Measurements from ENCODE around the gene MGA. TPM values are rescaled to one million over a fixed set of nuclear protein-coding genes. Genes with fewer than 3 reads are reported as not detected.

Gene MGA
- total RNA-seq, 4 donors from 2014 or later: 25.3 to 39.4 (median 31.5) TPM

DNA sequence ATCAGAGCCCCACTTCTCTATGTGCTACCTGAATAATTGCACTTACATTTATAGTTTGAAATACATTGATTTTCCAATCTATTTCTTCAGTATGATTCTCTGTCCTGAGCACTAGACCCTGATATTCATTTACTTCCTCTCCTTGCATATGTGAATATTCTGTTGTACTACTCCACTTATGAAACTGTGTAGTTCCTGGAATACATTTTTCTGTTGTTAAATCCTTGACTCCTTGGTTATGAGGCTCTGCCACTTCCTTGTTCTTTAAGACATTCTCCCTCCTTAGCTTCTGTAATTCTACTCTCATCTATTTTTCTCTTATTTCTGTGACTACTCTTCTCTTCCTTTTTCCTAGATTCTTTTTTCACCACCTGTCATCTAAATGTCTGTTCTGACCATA lies 12.9 kb upstream of the MGA start:
- Histone ChIP-seq H3K9me3 (no peaks in the 10 kb centered on the region), H3K36me3 (no peaks in the 10 kb centered on the region), H3K27ac (replicated peaks in 1 of 4) (no peak overlapping the region), H3K4me1 (no peaks in the 10 kb centered on the region), H3K27me3 (no peaks in the 10 kb centered on the region), H3K4me3 (no peak overlapping the region)
- no peak for DNase-seq (ENCODE audit: extremely low spot score)
- TF ChIP-seq, protein P1, sequence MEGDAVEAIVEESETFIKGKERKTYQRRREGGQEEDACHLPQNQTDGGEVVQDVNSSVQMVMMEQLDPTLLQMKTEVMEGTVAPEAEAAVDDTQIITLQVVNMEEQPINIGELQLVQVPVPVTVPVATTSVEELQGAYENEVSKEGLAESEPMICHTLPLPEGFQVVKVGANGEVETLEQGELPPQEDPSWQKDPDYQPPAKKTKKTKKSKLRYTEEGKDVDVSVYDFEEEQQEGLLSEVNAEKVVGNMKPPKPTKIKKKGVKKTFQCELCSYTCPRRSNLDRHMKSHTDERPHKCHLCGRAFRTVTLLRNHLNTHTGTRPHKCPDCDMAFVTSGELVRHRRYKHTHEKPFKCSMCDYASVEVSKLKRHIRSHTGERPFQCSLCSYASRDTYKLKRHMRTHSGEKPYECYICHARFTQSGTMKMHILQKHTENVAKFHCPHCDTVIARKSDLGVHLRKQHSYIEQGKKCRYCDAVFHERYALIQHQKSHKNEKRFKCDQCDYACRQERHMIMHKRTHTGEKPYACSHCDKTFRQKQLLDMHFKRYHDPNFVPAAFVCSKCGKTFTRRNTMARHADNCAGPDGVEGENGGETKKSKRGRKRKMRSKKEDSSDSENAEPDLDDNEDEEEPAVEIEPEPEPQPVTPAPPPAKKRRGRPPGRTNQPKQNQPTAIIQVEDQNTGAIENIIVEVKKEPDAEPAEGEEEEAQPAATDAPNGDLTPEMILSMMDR (IDR thresholded peaks at IDR 0.05): no peak
- TF ChIP-seq EP300 (IDR thresholded peaks at IDR 0.05): no peak
- TF ChIP-seq POLR2A (IDR thresholded peaks at IDR 0.05; ENCODE audit: low read depth): no peak
- no peak for TF ChIP-seq POLR2AphosphoS5 (IDR thresholded peaks at IDR 0.05)
- intact Hi-C loops (cut with DNase I): no loop called here

DNA sequence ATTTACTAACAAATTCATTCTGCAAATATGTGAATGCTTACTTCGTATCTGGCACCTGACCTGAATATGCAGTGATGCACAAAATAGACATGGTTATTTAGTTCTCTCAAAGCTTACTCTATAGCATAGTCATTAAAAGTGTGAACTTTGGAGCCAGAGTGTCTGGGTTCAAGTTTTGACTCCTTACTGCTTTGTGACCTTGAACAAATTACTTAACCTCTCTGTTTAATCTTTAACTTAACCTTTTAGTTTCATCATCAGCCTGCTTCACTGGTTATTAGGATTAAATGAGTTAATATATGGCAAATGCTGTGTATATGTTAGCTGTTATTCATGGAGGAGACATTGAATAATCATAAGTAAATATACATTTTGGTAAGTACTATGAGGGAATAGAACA lies 12.1 kb upstream of the MGA start:
- intact Hi-C loops (cut with DNase I): no loop called here
- TF ChIP-seq POLR2AphosphoS5 (IDR thresholded peaks at IDR 0.05) (no peak), POLR2A (IDR thresholded peaks at IDR 0.05; ENCODE audit: low read depth) (no peak)
- 97% methylated on average over 1 of the region's 1 CpG for WGBS
- Histone ChIP-seq H3K9me3 (no peaks in the 10 kb centered on the region), H3K36me3 (no peaks in the 10 kb centered on the region), H3K27me3 (no peaks in the 10 kb centered on the region), H3K4me3 (no peak overlapping the region), H3K27ac (replicated peaks in 1 of 4) (no peak overlapping the region), H3K4me1 (no peaks in the 10 kb centered on the region)
- DNase-seq (ENCODE audit: extremely low spot score): no peak

DNA sequence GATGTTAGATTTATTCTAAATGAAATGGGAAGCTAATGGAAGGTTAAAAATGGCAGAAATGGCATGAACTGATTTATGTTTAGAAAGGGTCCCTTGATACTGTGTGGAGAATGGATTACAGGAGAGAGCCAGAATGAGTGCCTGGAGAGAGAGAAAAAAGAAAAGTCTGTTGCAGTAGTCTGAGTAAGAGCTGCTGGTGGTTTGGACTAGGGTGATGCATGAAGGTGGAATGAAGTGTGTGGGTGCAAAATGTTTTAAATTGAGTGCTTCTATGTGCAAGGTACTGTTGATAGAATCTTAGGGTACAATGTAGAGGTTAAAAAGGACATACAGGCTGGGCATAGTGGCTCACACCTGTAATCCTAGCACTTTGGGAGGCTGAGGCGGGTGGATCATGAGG lies 11.4 kb upstream of the MGA start:
- H3K9me3 ChIP-seq: no peaks in the 10 kb centered on the region
- no peak for DNase-seq (ENCODE audit: extremely low spot score)
- no peaks in the 10 kb centered on the region for H3K27me3 ChIP-seq
- no peaks in the 10 kb centered on the region for H3K36me3 ChIP-seq
- H3K4me1 ChIP-seq: no peaks in the 10 kb centered on the region
- H3K4me3 ChIP-seq: no peak overlapping the region
- no peak overlapping the region for H3K27ac ChIP-seq (replicated peaks in 1 of 4)
- no peak for TF ChIP-seq EP300 (IDR thresholded peaks at IDR 0.05)
- TF ChIP-seq POLR2A (IDR thresholded peaks at IDR 0.05; ENCODE audit: low read depth): no peak
- no peak for TF ChIP-seq POLR2AphosphoS5 (IDR thresholded peaks at IDR 0.05)
- TF ChIP-seq, protein P1 (IDR thresholded peaks at IDR 0.05): no peak
- 85% methylated on average over 1 of the region's 1 CpG for WGBS
- intact Hi-C loops (cut with DNase I): no loop called here

DNA sequence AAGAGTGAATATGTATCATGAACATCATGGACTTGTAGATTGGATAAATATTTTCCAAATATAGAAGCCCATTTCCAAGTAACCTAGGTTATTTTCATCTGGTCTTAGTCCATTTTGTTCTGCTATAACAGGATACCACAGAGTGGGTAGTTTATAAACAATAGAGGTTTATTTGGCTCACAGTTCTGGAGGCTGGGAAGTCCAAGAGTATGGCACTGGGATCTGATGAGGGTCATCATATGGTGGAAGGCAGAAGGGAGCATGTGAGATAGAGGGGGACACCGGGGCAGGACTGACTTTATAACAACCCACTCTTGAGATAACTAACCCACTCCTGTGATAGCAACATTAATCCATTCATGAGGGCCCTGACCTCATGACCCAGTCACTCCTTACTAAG lies 9.4 kb upstream of the MGA start:
- TF ChIP-seq, protein P1 (IDR thresholded peaks at IDR 0.05): no peak
- TF ChIP-seq POLR2A (IDR thresholded peaks at IDR 0.05; ENCODE audit: low read depth): no peak
- TF ChIP-seq POLR2AphosphoS5 (IDR thresholded peaks at IDR 0.05): no peak
- no peak for TF ChIP-seq EP300 (IDR thresholded peaks at IDR 0.05)
- WGBS: 86% methylated on average over 1 of the region's 1 CpG
- DNase-seq (ENCODE audit: extremely low spot score): no peak
- no peaks in the 10 kb centered on the region for H3K9me3 ChIP-seq
- H3K27ac ChIP-seq (replicated peaks in 1 of 4): no peak overlapping the region
- H3K27me3 ChIP-seq: no peaks in the 10 kb centered on the region
- H3K4me3 ChIP-seq: no peak overlapping the region
- no peaks in the 10 kb centered on the region for H3K4me1 ChIP-seq
- H3K36me3 ChIP-seq: no peaks in the 10 kb centered on the region
- intact Hi-C loops (cut with DNase I): no loop called here

DNA sequence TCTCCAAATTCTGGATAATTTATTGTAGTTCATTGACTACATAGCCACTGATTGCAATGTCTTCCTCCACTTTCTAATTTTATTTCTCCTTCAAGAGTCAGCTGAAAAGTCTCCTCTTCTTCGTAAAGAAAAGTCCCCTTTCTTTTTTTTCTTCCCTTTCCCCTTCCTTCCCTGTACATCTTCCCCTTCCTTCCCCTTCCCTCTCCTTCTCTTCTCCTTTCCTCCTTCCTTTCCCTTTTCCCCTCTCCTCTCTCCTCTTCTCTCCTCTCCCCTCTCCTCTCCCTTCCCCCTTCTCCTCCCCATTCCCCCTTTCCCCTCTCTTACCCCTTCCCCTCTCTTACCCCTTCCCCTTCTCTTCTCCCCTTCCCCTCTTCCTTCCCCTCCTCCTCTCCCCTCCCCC lies 8.8 kb upstream of the MGA start:
- Histone ChIP-seq H3K4me3 (no peak overlapping the region), H3K36me3 (no peaks in the 10 kb centered on the region), H3K27ac (replicated peaks in 1 of 4) (no peak overlapping the region), H3K9me3 (no peaks in the 10 kb centered on the region), H3K27me3 (no peaks in the 10 kb centered on the region), H3K4me1 (no peaks in the 10 kb centered on the region)
- 88% methylated on average over 1 of the region's 1 CpG for WGBS
- no peak for DNase-seq (ENCODE audit: extremely low spot score)
- TF ChIP-seq EP300 (IDR thresholded peaks at IDR 0.05) (no peak), POLR2A (IDR thresholded peaks at IDR 0.05; ENCODE audit: low read depth) (no peak), POLR2AphosphoS5 (IDR thresholded peaks at IDR 0.05) (no peak)
- TF ChIP-seq, protein P1 (IDR thresholded peaks at IDR 0.05): no peak
- intact Hi-C loops (cut with DNase I): no loop called here

Measured in esophagus muscularis mucosa (tissue), 4 donors.